Measurements from ENCODE around the gene MAML3. TPM values are rescaled to one million over a fixed set of nuclear protein-coding genes. Genes with fewer than 3 reads are reported as not detected.

Gene MAML3
- total RNA-seq, 1 experiment from 2014 or later, result 12.1 TPM

DNA sequence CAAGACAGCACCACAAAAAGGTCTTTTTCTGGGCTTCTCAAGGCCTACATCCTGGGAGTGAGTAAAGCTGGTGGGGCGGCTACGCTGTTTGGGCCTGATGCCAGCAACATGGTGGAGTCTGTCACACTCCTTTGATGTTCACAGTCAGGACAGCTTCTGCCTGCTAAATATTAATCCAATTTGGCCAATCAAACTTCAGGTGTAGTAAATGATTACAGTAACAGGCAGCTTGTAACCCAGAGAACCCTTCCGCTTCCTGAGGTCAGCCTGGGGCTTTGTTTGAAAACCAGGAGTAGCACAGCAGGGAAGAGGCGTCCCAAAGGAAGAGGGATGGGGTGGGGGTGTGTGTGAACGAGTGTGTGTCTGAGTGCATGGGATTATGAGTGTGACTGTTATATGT, 220.4 kb downstream of the MAML3 start:
- no TSS peak for BruUV-seq (replicated peaks)

DNA sequence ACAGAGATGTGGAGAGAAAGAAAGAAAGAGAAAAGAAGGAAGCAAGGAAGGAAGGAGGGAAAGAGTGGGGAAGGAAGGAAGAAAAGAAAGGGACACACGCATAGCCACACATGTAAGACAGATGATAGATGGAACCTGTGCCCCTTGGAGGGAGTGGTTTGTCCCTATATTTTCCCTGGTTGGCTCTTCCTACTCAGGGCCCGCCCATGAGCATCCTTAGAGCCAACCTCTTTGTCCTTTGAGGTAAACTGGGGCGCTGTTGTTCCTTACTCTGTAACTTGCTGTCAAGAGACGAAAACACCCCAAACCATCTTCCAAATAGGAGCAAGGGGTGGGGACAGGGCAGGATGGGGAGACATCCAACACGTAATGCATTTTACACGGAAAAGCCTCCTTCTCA, 220.9 kb downstream of the MAML3 start:
- no TSS peak for BruUV-seq (replicated peaks)
- no peaks in the 10 kb centered on the region for H3K27me3 Mint-ChIP-seq (ENCODE audit: insufficient read depth, unreplicated experiment)
- H3K4me1 ChIP-seq, result no peaks in the 10 kb centered on the region
- no peaks in the 10 kb centered on the region for H3K36me3 ChIP-seq (ENCODE audit: control insufficient read depth, insufficient read depth, low read length)
- no peak overlapping the region for H3K27ac Mint-ChIP-seq (ENCODE audit: unreplicated experiment)
- H3K4me1 Mint-ChIP-seq (ENCODE audit: low read depth, unreplicated experiment), result peaks cover 7% of the 10 kb centered on the region
- H3K4me3 ChIP-seq (ENCODE audit: low read depth, low read length), result no peak overlapping the region
- POLR2A ChIA-PET, result no interaction called here
- CTCF ChIA-PET, result no interaction called here
- no peaks in the 10 kb centered on the region for H3K9me3 Mint-ChIP-seq (ENCODE audit: unreplicated experiment)
- no peaks in the 10 kb centered on the region for H3K27me3 ChIP-seq (replicated peaks; ENCODE audit: control insufficient read depth, insufficient read depth, low read length)
- no peak for DNase-seq
- intact Hi-C loops (cut with micrococcal nuclease; ENCODE audit: unreplicated experiment), result no loop called here
- no peaks in the 10 kb centered on the region for H3K36me3 Mint-ChIP-seq (ENCODE audit: insufficient read depth, unreplicated experiment)
- TF ChIP-seq, protein P1, sequence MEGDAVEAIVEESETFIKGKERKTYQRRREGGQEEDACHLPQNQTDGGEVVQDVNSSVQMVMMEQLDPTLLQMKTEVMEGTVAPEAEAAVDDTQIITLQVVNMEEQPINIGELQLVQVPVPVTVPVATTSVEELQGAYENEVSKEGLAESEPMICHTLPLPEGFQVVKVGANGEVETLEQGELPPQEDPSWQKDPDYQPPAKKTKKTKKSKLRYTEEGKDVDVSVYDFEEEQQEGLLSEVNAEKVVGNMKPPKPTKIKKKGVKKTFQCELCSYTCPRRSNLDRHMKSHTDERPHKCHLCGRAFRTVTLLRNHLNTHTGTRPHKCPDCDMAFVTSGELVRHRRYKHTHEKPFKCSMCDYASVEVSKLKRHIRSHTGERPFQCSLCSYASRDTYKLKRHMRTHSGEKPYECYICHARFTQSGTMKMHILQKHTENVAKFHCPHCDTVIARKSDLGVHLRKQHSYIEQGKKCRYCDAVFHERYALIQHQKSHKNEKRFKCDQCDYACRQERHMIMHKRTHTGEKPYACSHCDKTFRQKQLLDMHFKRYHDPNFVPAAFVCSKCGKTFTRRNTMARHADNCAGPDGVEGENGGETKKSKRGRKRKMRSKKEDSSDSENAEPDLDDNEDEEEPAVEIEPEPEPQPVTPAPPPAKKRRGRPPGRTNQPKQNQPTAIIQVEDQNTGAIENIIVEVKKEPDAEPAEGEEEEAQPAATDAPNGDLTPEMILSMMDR (IDR thresholded peaks at IDR 0.05; ENCODE audit: insufficient read depth in 1 of 2, low read depth in 1 of 2, low read length in 1 of 2, severe bottlenecking in 1 of 2, unreplicated experiment in 1 of 2), result no peak
- no peak overlapping the region for H3K4me3 Mint-ChIP-seq (ENCODE audit: unreplicated experiment)
- H3K9me3 ChIP-seq, result no peaks in the 10 kb centered on the region

More for the DNA sequence above, 220.4 kb downstream of the MAML3 start:
- Mint-ChIP-seq H3K4me3 (ENCODE audit: unreplicated experiment) (no peak overlapping the region), H3K27me3 (ENCODE audit: insufficient read depth, unreplicated experiment) (no peaks in the 10 kb centered on the region), H3K27ac (ENCODE audit: unreplicated experiment) (no peak overlapping the region), H3K36me3 (ENCODE audit: insufficient read depth, unreplicated experiment) (no peaks in the 10 kb centered on the region), H3K9me3 (ENCODE audit: unreplicated experiment) (no peaks in the 10 kb centered on the region), H3K4me1 (ENCODE audit: low read depth, unreplicated experiment) (peaks cover 7% of the 10 kb centered on the region)
- Histone ChIP-seq H3K9me3 (no peaks in the 10 kb centered on the region), H3K4me3 (ENCODE audit: low read depth, low read length) (no peak overlapping the region), H3K36me3 (ENCODE audit: control insufficient read depth, insufficient read depth, low read length) (no peaks in the 10 kb centered on the region), H3K4me1 (no peaks in the 10 kb centered on the region), H3K27me3 (replicated peaks; ENCODE audit: control insufficient read depth, insufficient read depth, low read length) (no peaks in the 10 kb centered on the region)
- intact Hi-C loops (cut with micrococcal nuclease; ENCODE audit: unreplicated experiment), result no loop called here
- CTCF ChIA-PET, result no interaction called here
- TF ChIP-seq, protein P1 (IDR thresholded peaks at IDR 0.05; ENCODE audit: insufficient read depth in 1 of 2, low read depth in 1 of 2, low read length in 1 of 2, severe bottlenecking in 1 of 2, unreplicated experiment in 1 of 2), result no peak
- no peak for DNase-seq
- POLR2A ChIA-PET, result no interaction called here

DNA sequence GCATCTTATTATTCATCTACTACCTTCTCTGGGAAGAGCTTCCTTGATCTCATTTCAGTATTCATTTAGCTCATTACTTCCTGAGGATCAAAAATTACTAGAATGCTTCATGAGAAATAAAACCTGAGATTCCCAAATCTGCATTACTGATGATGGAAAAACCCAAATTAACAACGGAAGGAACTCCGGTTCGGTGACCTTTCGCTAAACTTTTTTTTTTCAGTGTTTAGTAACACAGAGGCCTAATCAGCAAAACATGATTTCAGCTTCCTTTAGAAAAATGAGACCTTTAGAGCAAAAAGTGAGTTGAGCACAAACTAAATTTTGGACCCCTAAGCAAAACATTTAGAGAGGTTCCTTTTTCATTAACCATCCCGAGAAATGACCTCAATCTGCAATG, 229.2 kb downstream of the MAML3 start:
- H3K4me1 ChIP-seq, result peaks cover 13% of the 10 kb centered on the region; the same call in 1 of the 2 replicates
- H3K36me3 ChIP-seq (ENCODE audit: control insufficient read depth, insufficient read depth, low read length), result no peaks in the 10 kb centered on the region
- Mint-ChIP-seq H3K27ac (ENCODE audit: unreplicated experiment) (no peak overlapping the region), H3K4me1 (ENCODE audit: low read depth, unreplicated experiment) (peaks cover 23% of the 10 kb centered on the region), H3K9me3 (ENCODE audit: unreplicated experiment) (no peaks in the 10 kb centered on the region), H3K27me3 (ENCODE audit: insufficient read depth, unreplicated experiment) (no peaks in the 10 kb centered on the region), H3K36me3 (ENCODE audit: insufficient read depth, unreplicated experiment) (no peaks in the 10 kb centered on the region), H3K4me3 (ENCODE audit: unreplicated experiment) (no peak overlapping the region)
- no peaks in the 10 kb centered on the region for H3K9me3 ChIP-seq
- ChIA-PET POLR2A (no interaction called here), CTCF (no interaction called here)
- H3K27me3 ChIP-seq (replicated peaks; ENCODE audit: control insufficient read depth, insufficient read depth, low read length), result no peaks in the 10 kb centered on the region
- TF ChIP-seq, protein P1 (IDR thresholded peaks at IDR 0.05; ENCODE audit: insufficient read depth in 1 of 2, low read depth in 1 of 2, low read length in 1 of 2, severe bottlenecking in 1 of 2, unreplicated experiment in 1 of 2), result no peak
- intact Hi-C loops (cut with micrococcal nuclease; ENCODE audit: unreplicated experiment), result no loop called here
- H3K4me3 ChIP-seq (ENCODE audit: low read depth, low read length), result no peak overlapping the region
- DNase-seq, result no peak
- no TSS peak for BruUV-seq (replicated peaks)

Data from Caco-2 (cell line).